ENCODE results near the gene RAB14. TPM values are rescaled to one million over a fixed set of nuclear protein-coding genes. Genes with fewer than 3 reads are reported as not detected.

The RAB14 gene
- total RNA-seq, 2 experiments from 2014 or later: 54.3 to 55.5 TPM

DNA sequence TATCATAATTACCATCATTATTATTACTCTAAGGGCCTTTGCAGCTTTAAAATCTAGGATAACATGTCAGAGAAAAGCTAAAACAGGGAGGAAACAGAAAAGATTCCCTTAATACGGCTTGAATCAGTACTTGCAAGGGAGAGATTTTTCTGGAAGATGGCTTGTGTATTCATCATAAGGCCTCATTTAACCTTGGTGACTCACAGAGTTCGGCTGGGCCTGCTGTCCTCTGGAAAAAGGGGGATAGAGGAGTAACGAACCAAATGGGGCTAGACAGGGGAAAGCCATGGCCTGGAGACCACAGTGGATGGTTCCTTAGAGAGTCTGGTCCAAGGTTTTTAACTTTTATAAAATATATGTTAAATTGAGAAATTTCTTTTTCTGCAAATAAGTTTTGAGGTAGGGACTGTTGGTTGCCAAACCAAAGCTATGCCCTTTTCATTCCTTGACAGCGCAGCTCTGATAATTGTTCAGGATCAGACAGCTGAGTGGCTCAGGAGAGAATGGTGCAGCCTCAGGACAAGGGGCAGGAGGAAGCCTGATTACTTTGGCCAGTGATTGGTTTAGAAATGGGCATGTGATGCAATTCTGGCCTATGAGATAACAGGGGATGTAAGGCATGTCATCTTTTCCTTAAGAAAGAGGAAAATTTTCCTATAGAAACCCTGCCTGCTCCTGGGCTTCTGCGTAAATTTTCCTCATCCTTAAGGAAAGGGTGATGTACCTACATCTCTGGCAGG is 40.7 kb upstream of the RAB14 start:
- intact Hi-C loops (cut with micrococcal nuclease): no loop called here
- Mint-ChIP-seq H3K36me3 (ENCODE audit: low read depth) (peaks cover 1% of the 10 kb centered on the region), H3K4me3 (no peak overlapping the region), H3K9me3 (peaks cover 8% of the 10 kb centered on the region), H3K27ac (no peak overlapping the region), H3K4me1 (ENCODE audit: low read depth) (no peaks in the 10 kb centered on the region), H3K27me3 (no peaks in the 10 kb centered on the region)
- ChIA-PET CTCF (no interaction called here), POLR2A (no interaction called here)
- TF ChIP-seq, protein P1, sequence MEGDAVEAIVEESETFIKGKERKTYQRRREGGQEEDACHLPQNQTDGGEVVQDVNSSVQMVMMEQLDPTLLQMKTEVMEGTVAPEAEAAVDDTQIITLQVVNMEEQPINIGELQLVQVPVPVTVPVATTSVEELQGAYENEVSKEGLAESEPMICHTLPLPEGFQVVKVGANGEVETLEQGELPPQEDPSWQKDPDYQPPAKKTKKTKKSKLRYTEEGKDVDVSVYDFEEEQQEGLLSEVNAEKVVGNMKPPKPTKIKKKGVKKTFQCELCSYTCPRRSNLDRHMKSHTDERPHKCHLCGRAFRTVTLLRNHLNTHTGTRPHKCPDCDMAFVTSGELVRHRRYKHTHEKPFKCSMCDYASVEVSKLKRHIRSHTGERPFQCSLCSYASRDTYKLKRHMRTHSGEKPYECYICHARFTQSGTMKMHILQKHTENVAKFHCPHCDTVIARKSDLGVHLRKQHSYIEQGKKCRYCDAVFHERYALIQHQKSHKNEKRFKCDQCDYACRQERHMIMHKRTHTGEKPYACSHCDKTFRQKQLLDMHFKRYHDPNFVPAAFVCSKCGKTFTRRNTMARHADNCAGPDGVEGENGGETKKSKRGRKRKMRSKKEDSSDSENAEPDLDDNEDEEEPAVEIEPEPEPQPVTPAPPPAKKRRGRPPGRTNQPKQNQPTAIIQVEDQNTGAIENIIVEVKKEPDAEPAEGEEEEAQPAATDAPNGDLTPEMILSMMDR (IDR thresholded peaks at IDR 0.05): no peak
- ATAC-seq (no peak), DNase-seq (no peak)

DNA sequence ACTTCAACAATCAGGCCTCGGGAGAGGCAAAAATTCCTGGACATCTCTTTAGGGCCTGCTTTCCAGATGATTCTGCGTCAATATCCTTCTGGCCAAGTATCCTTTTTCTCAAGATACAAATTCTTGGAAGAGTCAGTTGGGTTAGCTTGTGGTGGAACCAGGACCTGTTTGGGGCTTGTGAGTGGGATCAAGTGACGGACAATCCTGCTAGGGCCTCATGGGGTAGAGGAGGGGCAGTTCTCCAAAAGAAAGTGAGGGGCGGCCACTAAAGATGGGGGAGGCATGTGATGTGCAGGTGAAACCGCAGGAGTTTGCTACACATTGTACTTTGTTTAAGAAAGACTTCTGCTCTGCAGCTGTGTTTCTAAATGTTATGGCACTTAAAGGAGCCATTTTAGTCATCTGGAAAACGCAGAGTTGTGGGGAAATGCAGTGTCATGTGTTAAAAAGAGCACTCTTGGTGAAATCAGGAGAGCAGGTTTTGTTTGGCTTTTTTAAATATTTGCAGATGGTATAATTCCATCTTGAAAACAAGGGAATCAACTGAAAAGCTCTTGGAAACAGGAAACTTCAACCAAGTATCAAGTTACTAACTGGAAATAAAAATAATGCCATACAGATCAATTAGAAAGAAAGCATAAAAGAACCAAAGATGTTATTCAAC is 38.9 kb upstream of the RAB14 start:
- DNase-seq (no peak), ATAC-seq (no peak)
- Mint-ChIP-seq H3K9me3 (peaks cover 8% of the 10 kb centered on the region), H3K27me3 (no peaks in the 10 kb centered on the region), H3K4me1 (ENCODE audit: low read depth) (no peaks in the 10 kb centered on the region), H3K27ac (no peak overlapping the region), H3K4me3 (no peak overlapping the region), H3K36me3 (ENCODE audit: low read depth) (peaks cover 1% of the 10 kb centered on the region)
- CTCF ChIA-PET: interaction anchor here (1.0 kb wide), 2 partner anchors 27 to 79 kb away, joined by 3 read pairs; no protein-coding TSS in a partner anchor
- intact Hi-C loops (cut with micrococcal nuclease): no loop called here
- TF ChIP-seq, protein P1 (IDR thresholded peaks at IDR 0.05): no peak
- POLR2A ChIA-PET: no interaction called here

DNA sequence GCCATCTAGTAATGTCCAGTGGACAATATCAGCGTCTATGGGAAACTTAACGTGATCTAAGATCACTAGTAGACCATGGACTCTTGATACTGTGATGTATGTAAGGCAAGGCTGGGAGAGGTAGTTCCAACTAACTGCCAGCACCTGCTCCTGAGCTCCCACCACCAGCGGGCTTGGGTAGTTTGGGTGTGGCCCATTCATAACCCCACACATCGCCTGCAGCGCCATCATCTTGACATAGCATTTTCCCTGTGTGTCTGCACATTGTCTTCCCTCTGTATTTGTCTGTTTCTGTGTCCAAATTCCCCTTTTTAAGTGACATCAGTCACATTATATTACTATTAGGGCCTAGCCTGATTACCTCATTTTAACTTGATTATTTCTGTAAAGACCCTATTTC is 38.2 kb upstream of the RAB14 start:
- ChIA-PET CTCF (interaction anchor here (1.0 kb wide), 1 partner anchor 80 kb away, joined by 3 read pairs; no protein-coding TSS in a partner anchor), POLR2A (no interaction called here)
- TF ChIP-seq, protein P1 (IDR thresholded peaks at IDR 0.05): no peak
- ATAC-seq (no peak), DNase-seq (no peak)
- no peaks in the 10 kb centered on the region for H3K27me3 Mint-ChIP-seq
- intact Hi-C loops (cut with micrococcal nuclease): no loop called here
- H3K27ac Mint-ChIP-seq: no peak overlapping the region
- H3K4me1 Mint-ChIP-seq (ENCODE audit: low read depth): no peaks in the 10 kb centered on the region
- no peak overlapping the region for H3K4me3 Mint-ChIP-seq
- H3K36me3 Mint-ChIP-seq (ENCODE audit: low read depth): peaks cover 1% of the 10 kb centered on the region
- peaks cover 8% of the 10 kb centered on the region for H3K9me3 Mint-ChIP-seq

DNA sequence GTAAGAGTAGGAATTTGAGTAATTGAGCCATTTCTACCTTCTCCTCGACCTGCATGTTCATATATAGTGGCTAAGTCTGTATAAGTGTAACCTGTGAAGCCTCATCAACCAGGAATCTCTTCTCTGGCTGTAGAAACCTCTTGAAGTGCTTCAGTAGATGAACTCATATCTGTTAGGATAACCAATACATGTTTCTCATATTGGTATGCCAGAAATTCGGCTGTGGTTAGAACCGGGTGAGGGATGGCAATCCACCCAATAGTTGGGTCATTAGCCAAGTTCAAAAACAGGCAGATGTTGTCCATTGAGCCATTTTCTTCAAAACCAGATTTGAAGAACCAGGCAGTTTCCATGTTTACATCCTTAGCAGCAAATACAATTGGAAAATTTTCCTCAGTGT is 37.4 kb upstream of the RAB14 start:
- TF ChIP-seq, protein P1 (IDR thresholded peaks at IDR 0.05): no peak
- Mint-ChIP-seq H3K4me1 (ENCODE audit: low read depth) (no peaks in the 10 kb centered on the region), H3K9me3 (peaks cover 4% of the 10 kb centered on the region), H3K4me3 (no peak overlapping the region), H3K27ac (no peak overlapping the region), H3K27me3 (no peaks in the 10 kb centered on the region), H3K36me3 (ENCODE audit: low read depth) (peaks cover 1% of the 10 kb centered on the region)
- CTCF ChIA-PET: interaction anchor here (1.1 kb wide), 1 partner anchor 17 kb away, joined by 3 read pairs; no protein-coding TSS in a partner anchor
- intact Hi-C loops (cut with micrococcal nuclease): no loop called here
- POLR2A ChIA-PET: interaction anchor here (1.1 kb wide), 1 partner anchor 20 kb away, joined by 4 read pairs; no protein-coding TSS in a partner anchor
- no peak for DNase-seq
- no peak for ATAC-seq

DNA sequence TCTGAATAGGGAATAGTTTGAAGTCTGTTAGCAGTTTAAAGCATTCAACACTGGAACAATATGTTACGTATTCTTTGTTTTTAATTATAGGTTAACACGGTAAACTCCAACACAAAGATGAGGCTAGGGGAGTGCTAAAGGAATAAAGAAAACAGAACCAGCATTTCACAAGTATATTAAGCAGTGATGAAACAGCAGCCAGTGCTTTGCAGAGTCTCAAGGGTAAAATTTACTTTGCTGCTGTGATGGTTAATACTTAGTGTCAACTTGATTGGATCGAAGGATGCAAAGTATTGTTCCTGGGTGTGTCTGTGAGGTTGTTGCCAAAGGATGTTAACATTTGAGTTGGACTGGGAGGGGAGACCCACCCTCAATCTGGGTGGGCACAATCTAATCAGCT is 36.2 kb upstream of the RAB14 start:
- no peaks in the 10 kb centered on the region for H3K9me3 Mint-ChIP-seq
- peaks cover 1% of the 10 kb centered on the region for H3K36me3 Mint-ChIP-seq (ENCODE audit: low read depth)
- no peaks in the 10 kb centered on the region for H3K4me1 Mint-ChIP-seq (ENCODE audit: low read depth)
- POLR2A ChIA-PET: interaction anchor here (1.1 kb wide), 1 partner anchor 21 kb away, joined by 4 read pairs; no protein-coding TSS in a partner anchor
- no peak for ATAC-seq
- no peak overlapping the region for H3K27ac Mint-ChIP-seq
- no peak for DNase-seq
- H3K27me3 Mint-ChIP-seq: no peaks in the 10 kb centered on the region
- TF ChIP-seq, protein P1 (IDR thresholded peaks at IDR 0.05): no peak
- intact Hi-C loops (cut with micrococcal nuclease): no loop called here
- CTCF ChIA-PET: interaction anchor here (4.8 kb wide), 1 partner anchor 25 kb away, joined by 23 read pairs; no protein-coding TSS in a partner anchor
- H3K4me3 Mint-ChIP-seq: no peak overlapping the region

All from activated CD8-positive, alpha-beta T cell treated with anti-CD3 and anti-CD28 coated beads for 36 hours (primary cell).